COLO668 (cell line): Measurements from ENCODE around the gene ZNHIT2.

Experiments
- DNase-seq: peaks from one replicate; lab custom pipeline; 2025; ENCODE audit not compliant: unreplicated experiment; lab: John Stamatoyannopoulos, UW

ZNHIT2 gene

GRCh38 chr11:65078786-65079342 lies 38.6 kb downstream of the ZNHIT2 start:
- DNase-seq, result no peak

GRCh38 chr11:65078151-65078550 lies 39.4 kb downstream of the ZNHIT2 start:
- peak; percentile 65 for DNase-seq

- no peak for DNase-seq
These were observed 40.0 kb downstream of the ZNHIT2 start for GRCh38 chr11:65077451-65077850.

GRCh38 chr11:65072631-65072966 lies 44.9 kb downstream of the ZNHIT2 start:
- no peak for DNase-seq

- no peak for DNase-seq
These were observed 45.4 kb downstream of the ZNHIT2 start for GRCh38 chr11:65071907-65072630.

- DNase-seq, result peak; percentile 11
These were observed 48.3 kb downstream of the ZNHIT2 start for GRCh38 chr11:65069217-65069616.

- no peak for DNase-seq
These were observed 50.1 kb downstream of the ZNHIT2 start for GRCh38 chr11:65067446-65067845.

GRCh38 chr11:65066805-65067291 lies 50.7 kb downstream of the ZNHIT2 start:
- DNase-seq, result peak; percentile 68
